D341Med (cell line): ENCODE measurements around the gene TRMU.

Source experiments
- DNase-seq: peaks from one replicate; pipeline ENCODE4 v3.0.0; 2012; ENCODE audit warnings: low spot score

The TRMU gene

GRCh38 chr22:46356496-46357480 is 21.3 kb downstream of the TRMU start:
- DNase-seq: no peak

- no peak for DNase-seq
These were observed 22.4 kb downstream of the TRMU start for GRCh38 chr22:46357711-46358520.

- no peak for DNase-seq
These were observed 23.3 kb downstream of the TRMU start for GRCh38 chr22:46358766-46359165.

- DNase-seq: no peak
These were observed 23.8 kb downstream of the TRMU start for GRCh38 chr22:46359362-46359761.

- no peak for DNase-seq
These were observed 24.6 kb downstream of the TRMU start for GRCh38 chr22:46360097-46360496.

GRCh38 chr22:46360891-46361290 is 25.4 kb downstream of the TRMU start:
- no peak for DNase-seq

- DNase-seq: no peak
These were observed 26.3 kb downstream of the TRMU start for GRCh38 chr22:46361826-46362202.

- DNase-seq: peak; percentile 26
These were observed 26.9 kb downstream of the TRMU start for GRCh38 chr22:46362203-46362933.

GRCh38 chr22:46362934-46363515 is 27.5 kb downstream of the TRMU start:
- DNase-seq: no peak

GRCh38 chr22:46363611-46364321 is 28.3 kb downstream of the TRMU start:
- no peak for DNase-seq

- DNase-seq: no peak
These were observed 29.0 kb downstream of the TRMU start for GRCh38 chr22:46364341-46365165.

- no peak for DNase-seq
These were observed 29.7 kb downstream of the TRMU start for GRCh38 chr22:46365166-46365624.

- no peak for DNase-seq
These were observed 30.8 kb downstream of the TRMU start for GRCh38 chr22:46366327-46366731.

GRCh38 chr22:46366801-46367706 is 31.5 kb downstream of the TRMU start:
- DNase-seq: no peak

- peak; percentile 92 for DNase-seq
These were observed 32.2 kb downstream of the TRMU start for GRCh38 chr22:46367707-46368191.

GRCh38 chr22:46368422-46368821 is 32.9 kb downstream of the TRMU start:
- DNase-seq: no peak

GRCh38 chr22:46368871-46369715 is 33.6 kb downstream of the TRMU start:
- no peak for DNase-seq
